Measurements from ENCODE around the gene NXPH2.

- no peak for TF ChIP-seq POLR2A (IDR thresholded peaks at IDR 0.05)
- TF ChIP-seq CTCF (IDR thresholded peaks at IDR 0.05) = no peak
- TF ChIP-seq EP300 (IDR thresholded peaks at IDR 0.05) = no peak
Measured at GRCh38 chr2:138671566-138671965, 108.6 kb downstream of the NXPH2 start.

Data from ovary (tissue), 3 donors.